SK-N-SH (cell line): ENCODE results near the gene C3orf70. TPM values are rescaled to one million over a fixed set of nuclear protein-coding genes. Genes with fewer than 3 reads are reported as not detected.

Experiments used
- polyA plus RNA-seq, 3 experiments: library from polyadenylated mRNA; depleted of rRNA; stranded (reverse); fragments of >200 nt; gene quantifications; 2 replicates each; pipeline ENCODE4 v1.2.3, GENCODE V29; 2012

Gene C3orf70
- polyA plus RNA-seq, 1 of the 3 experiments (the other 2 are of a cell fraction): under 0.01 TPM

Other genes starting within 250 kb of the C3orf70 start
- gene EHHADH, start 101.0 kb upstream of the C3orf70 start, polyA plus RNA-seq (2012; rRNA removed): 2.5 and 4.2 TPM in 2 replicates
- 9.1 and 12.0 TPM in 2 replicates for gene MAP3K13, start 210.1 kb upstream of the C3orf70 start, polyA plus RNA-seq (2012; rRNA removed)